H9 (cell line): ENCODE results near the gene FSTL4. TPM values are rescaled to one million over a fixed set of nuclear protein-coding genes. Genes with fewer than 3 reads are reported as not detected.
A peak's percentile ranks its signal among the peaks of the same experiment; 100 is the strongest.

Source experiments
- DNase-seq: peaks from one replicate; pipeline ENCODE4 v3.0.0-alpha.2; 2017
- H2AFZ ChIP-seq: one replicate; pipeline ENCODE4 v1.6.1; 2013; ENCODE audit warnings: mild to moderate bottlenecking, low read length, control low read depth, moderate library complexity
- H2AK5ac ChIP-seq: 2 replicates; pipeline ENCODE4 v1.6.1; 2013; ENCODE audit warnings: low read length, control low read depth, mixed read lengths; ENCODE audit not compliant: insufficient read length
- H2BK120ac ChIP-seq: one replicate; pipeline ENCODE4 v1.6.1; 2013; ENCODE audit warnings: low read depth, mild to moderate bottlenecking, low read length, control low read depth, inconsistent platforms; ENCODE audit not compliant: poor library complexity, severe bottlenecking
- H2BK12ac ChIP-seq: 2 replicates; pipeline ENCODE4 v1.6.1; 2013; ENCODE audit warnings: low read length, control low read depth, mixed read lengths, low read depth; ENCODE audit not compliant: insufficient read length
- H2BK15ac ChIP-seq: 2 replicates; pipeline ENCODE4 v1.6.1; 2013; ENCODE audit warnings: low read depth, low read length, control low read depth
- H2BK20ac ChIP-seq: one replicate; pipeline ENCODE4 v1.6.1; 2013; ENCODE audit warnings: low read depth, mild to moderate bottlenecking, low read length, control low read depth, inconsistent platforms; ENCODE audit not compliant: poor library complexity, severe bottlenecking
- H2BK5ac ChIP-seq: 2 replicates; pipeline ENCODE4 v1.6.1; 2013; ENCODE audit warnings: low read length, control low read depth, mixed read lengths; ENCODE audit not compliant: insufficient read length
- H3K14ac ChIP-seq: 2 replicates; pipeline ENCODE4 v1.6.1; 2013; ENCODE audit warnings: low read length, control low read depth; ENCODE audit not compliant: insufficient read depth
- H3K18ac ChIP-seq: 2 replicates; pipeline ENCODE4 v1.6.1; 2013; ENCODE audit warnings: low read depth, mild to moderate bottlenecking, mixed read lengths, low read length, control low read depth; ENCODE audit not compliant: insufficient read length
- H3K23ac ChIP-seq: 2 replicates; pipeline ENCODE4 v1.6.1; 2013; ENCODE audit warnings: low read length, control low read depth, mixed read lengths, low read depth; ENCODE audit not compliant: insufficient read length
- H3K23me2 ChIP-seq: 2 replicates; pipeline ENCODE4 v1.6.1; 2013; ENCODE audit warnings: low read depth, mild to moderate bottlenecking, mixed read lengths, low read length, control low read depth; ENCODE audit not compliant: insufficient read length, poor library complexity, severe bottlenecking
- H3K27ac ChIP-seq: 2 replicates; pipeline ENCODE4 v1.5.1; 2013; ENCODE audit warnings: low read length, control low read depth, mixed read lengths, low read depth; ENCODE audit not compliant: insufficient read length
- H3K27me3 ChIP-seq: 2 replicates; pipeline ENCODE4 v1.6.1; 2013; ENCODE audit warnings: low read length, control low read depth, inconsistent platforms; ENCODE audit not compliant: insufficient read depth
- H3K4ac ChIP-seq: 2 replicates; pipeline ENCODE4 v1.6.1; 2013; ENCODE audit warnings: low read depth, mild to moderate bottlenecking, control low read depth, inconsistent platforms, low read length, moderate library complexity
- H3K4me1 ChIP-seq: 2 replicates; pipeline ENCODE4 v1.6.1; 2013; ENCODE audit warnings: low read length, control low read depth, inconsistent platforms; ENCODE audit not compliant: insufficient read depth
- H3K4me2 ChIP-seq: 2 replicates; pipeline ENCODE4 v1.6.1; 2013; ENCODE audit warnings: low read length, control low read depth, mixed read lengths; ENCODE audit not compliant: insufficient read length, insufficient read depth
- H3K56ac ChIP-seq: 2 replicates; pipeline ENCODE4 v1.6.1; 2013; ENCODE audit warnings: low read depth, mild to moderate bottlenecking, mixed read lengths, low read length, control low read depth; ENCODE audit not compliant: insufficient read length
- H3K79me1 ChIP-seq: 2 replicates; pipeline ENCODE4 v1.6.1; 2013; ENCODE audit warnings: low read depth, mild to moderate bottlenecking, moderate library complexity, low read length, control low read depth, inconsistent platforms; ENCODE audit not compliant: insufficient read depth, poor library complexity, severe bottlenecking
- H3K79me2 ChIP-seq: 2 replicates; pipeline ENCODE4 v1.6.1; 2013; ENCODE audit warnings: low read length, control low read depth, inconsistent platforms; ENCODE audit not compliant: insufficient read depth
- H3K9ac ChIP-seq: 2 replicates; pipeline ENCODE4 v1.6.1; 2013; ENCODE audit warnings: low read length, control low read depth, mixed read lengths; ENCODE audit not compliant: insufficient read length; ENCODE audit errors: extremely low read depth
- H3K9me3 ChIP-seq: one replicate; pipeline ENCODE4 v1.6.1; 2013; ENCODE audit warnings: low read depth, low read length, inconsistent platforms; ENCODE audit not compliant: control insufficient read depth
- H3T11ph ChIP-seq: one replicate; pipeline ENCODE4 v1.6.1; 2013; ENCODE audit warnings: mild to moderate bottlenecking, low read length, control low read depth, inconsistent platforms
- H4K20me1 ChIP-seq: one replicate; pipeline ENCODE4 v1.6.1; 2013; ENCODE audit not compliant: control insufficient read depth, insufficient read length, insufficient read depth
- H4K5ac ChIP-seq: 2 replicates; pipeline ENCODE4 v1.6.1; 2013; ENCODE audit warnings: low read depth, mild to moderate bottlenecking, mixed read lengths, low read length, control low read depth; ENCODE audit not compliant: insufficient read length
- H4K8ac ChIP-seq: replicated peaks from 2 replicates; pipeline ENCODE4 v1.6.1; 2013; ENCODE audit warnings: low read length, control low read depth, mixed read lengths, low read depth; ENCODE audit not compliant: insufficient read length
- H4K91ac ChIP-seq: 2 replicates; pipeline ENCODE4 v1.6.1; 2013; ENCODE audit warnings: low read depth, mild to moderate bottlenecking, moderate library complexity, mixed read lengths, low read length, control low read depth; ENCODE audit not compliant: insufficient read length
- H3K27ac Mint-ChIP-seq, 3 experiments: 2 replicates in 2 of 3; 3 replicates in 1 of 3; pipeline ENCODE4 v1.8.0; 2020 to 2021; ENCODE audit warnings: mixed read lengths in 3 of 3, mild to moderate bottlenecking in 1 of 3, moderate library complexity in 1 of 3
- H3K27me3 Mint-ChIP-seq: 2 replicates; pipeline ENCODE4 v1.8.0; 2021; ENCODE audit warnings: low read depth, mild to moderate bottlenecking, moderate library complexity, mixed read lengths
- H3K36me3 Mint-ChIP-seq, 3 experiments: 2 replicates in 2 of 3; 3 replicates in 1 of 3; pipeline ENCODE4 v1.8.0; 2020 to 2021; ENCODE audit warnings: low read depth in 3 of 3, mixed read lengths in 3 of 3; ENCODE audit not compliant: insufficient read depth in 1 of 3
- H3K4me1 Mint-ChIP-seq, 2 experiments: 2 replicates each; pipeline ENCODE4 v1.8.0; 2020; ENCODE audit warnings: mixed read lengths in 2 of 2
- H3K4me3 Mint-ChIP-seq, 2 experiments: 2 replicates in 1 of 2; 3 replicates in 1 of 2; pipeline ENCODE4 v1.8.0; 2020 to 2021; ENCODE audit warnings: mild to moderate bottlenecking in 2 of 2, mixed read lengths in 2 of 2, moderate library complexity in 1 of 2
- H3K9me3 Mint-ChIP-seq, 2 experiments: 2 replicates in 1 of 2; 3 replicates in 1 of 2; pipeline ENCODE4 v1.8.0; 2020; ENCODE audit warnings: mild to moderate bottlenecking in 2 of 2, mixed read lengths in 2 of 2, moderate library complexity in 1 of 2
- CTCF ChIP-seq: fragments of 200-600 bp; sonication (generic); conservative IDR thresholded peaks from 3 replicates; pipeline ENCODE4 v1.8.0; 2021; ENCODE audit warnings: antibody characterized with exemption, mild to moderate bottlenecking
- WGBS: extraction: QIAGEN DNeasy Blood & Tissue Kit; methylation state at CpG from one replicate; pipeline ENCODE4 v1.1.7; 2013; ENCODE audit warnings: missing lambda C conversion rate, low lambda C conversion rate, mixed read lengths; ENCODE audit not compliant: insufficient read length; ENCODE audit errors: extremely low coverage; 5-methylcytosine and 5-hydroxymethylcytosine counted together
- total RNA-seq: library from RNA; stranded (reverse); gene quantifications from 2 replicates; pipeline ENCODE4 v1.2.1, GENCODE V29; 2021

Gene FSTL4
- total RNA-seq, 1 experiment from 2014 or later, result 5.7 TPM

GRCh38 chr5:133247881-133248624, 364.3 kb downstream of the FSTL4 start:
- Histone ChIP-seq H2BK12ac (no peak overlapping the region), H3K4me1 (no peaks in the 10 kb centered on the region), H3K23ac (no peak overlapping the region), H4K8ac (no peak overlapping the region), H2AK5ac (no peak overlapping the region), H4K5ac (no peak overlapping the region), H2BK5ac (no peak overlapping the region), H4K91ac (no peak overlapping the region), H3K56ac (no peak overlapping the region), H2BK20ac (no peak overlapping the region), H3K9ac (no peak overlapping the region), H3K18ac (no peak overlapping the region), H3K14ac (no peak overlapping the region), H3K79me2 (no peaks in the 10 kb centered on the region), H3K4me2 (no peak overlapping the region), H3K9me3 (no peaks in the 10 kb centered on the region), H3T11ph (no peak overlapping the region), H3K27ac (no peak overlapping the region), H4K20me1 (no peaks in the 10 kb centered on the region), H3K4ac (no peak overlapping the region), H3K23me2 (no peaks in the 10 kb centered on the region), H2BK120ac (no peak overlapping the region), H2AFZ (no peak overlapping the region), H3K79me1 (no peaks in the 10 kb centered on the region), H2BK15ac (no peak overlapping the region), H3K27me3 (no peaks in the 10 kb centered on the region)
- Mint-ChIP-seq H3K9me3 (no peaks in the 10 kb centered on the region), H3K36me3 (no peaks in the 10 kb centered on the region), H3K4me1 (peaks cover 8 to 13% of the 10 kb centered on the region in 2 experiments), H3K27ac (no peak overlapping the region), H3K27me3 (no peaks in the 10 kb centered on the region), H3K4me3 (no peak overlapping the region)
- WGBS, result no CpG with 5 or more reads among the region's 5 CpGs
- peak; percentile 84 for DNase-seq
- peak; percentile 78 for TF ChIP-seq CTCF
